ENCODE data around the gene IFT172.
A peak's percentile ranks its signal among the peaks of the same experiment; 100 is the strongest.
"Not testable (repeated sequence)": the region's sequence is repeated elsewhere in the genome, so short reads cannot be mapped to it uniquely, and the experiment has no call there.

IFT172 gene

DNA sequence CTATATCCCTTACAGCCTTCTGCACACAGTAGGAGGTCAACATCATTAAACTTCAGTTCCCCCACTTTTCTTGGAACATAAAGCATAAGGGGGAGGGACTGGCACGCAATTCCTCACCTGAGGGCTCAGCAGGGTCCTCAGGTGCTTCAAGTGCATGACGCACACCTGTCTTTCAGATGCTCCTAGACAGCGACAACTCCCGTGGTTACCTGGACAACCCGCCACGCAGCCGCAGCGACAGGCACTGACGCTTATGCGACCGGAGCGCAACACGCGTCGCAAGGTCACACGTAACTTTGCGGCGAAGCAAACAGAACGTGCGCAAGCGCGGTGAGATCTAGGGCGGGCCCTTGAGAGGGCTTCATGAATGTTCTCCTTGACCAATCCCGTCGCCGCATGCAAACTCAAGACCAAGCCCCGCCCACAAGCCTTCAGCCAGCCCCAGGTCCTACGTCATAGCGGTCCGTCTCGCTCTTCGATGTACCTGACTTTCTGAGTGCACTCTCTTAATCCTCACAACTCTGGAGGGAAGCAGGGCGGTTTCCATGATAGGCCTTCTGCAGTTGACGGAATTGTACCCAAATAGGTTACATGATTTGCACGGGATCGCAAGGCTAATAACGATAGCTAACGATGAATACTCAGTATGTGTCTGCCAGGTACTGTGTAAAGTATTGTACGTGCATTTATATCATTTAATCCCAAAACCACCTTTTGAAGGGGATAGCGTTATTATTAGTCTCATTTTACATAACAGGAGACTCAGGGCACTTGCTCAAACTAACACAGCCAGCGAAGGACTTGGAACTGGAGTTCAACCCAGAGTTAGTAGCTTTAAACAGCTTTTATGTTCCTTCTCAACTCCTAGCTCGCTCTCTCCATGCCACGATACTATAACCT, at the start of gene IFT172:
Gene IFT172, minus strand, starts transcription at position 246 of the 900 bp plus-strand sequence. Its CDS starts 90 bp downstream, at position 156.
- peak; percentile 99 for DNase-seq
- in situ Hi-C loops (cut with MboI; ENCODE audit: low pct_unique_long_range_greater_than_20kb, low sequenced_read_pairs): no loop called here

- DNase-seq; in situ Hi-C loops (cut with MboI; ENCODE audit: low pct_unique_long_range_greater_than_20kb, low sequenced_read_pairs): not testable (repeated sequence)
Observed at GRCh38 chr2:27538839-27539450, 49.4 kb upstream of the IFT172 start.

GRCh38 chr2:27537287-27537686, 47.7 kb upstream of the IFT172 start:
- in situ Hi-C loops (cut with MboI; ENCODE audit: low pct_unique_long_range_greater_than_20kb, low sequenced_read_pairs): no loop called here
- DNase-seq: no peak

DNA sequence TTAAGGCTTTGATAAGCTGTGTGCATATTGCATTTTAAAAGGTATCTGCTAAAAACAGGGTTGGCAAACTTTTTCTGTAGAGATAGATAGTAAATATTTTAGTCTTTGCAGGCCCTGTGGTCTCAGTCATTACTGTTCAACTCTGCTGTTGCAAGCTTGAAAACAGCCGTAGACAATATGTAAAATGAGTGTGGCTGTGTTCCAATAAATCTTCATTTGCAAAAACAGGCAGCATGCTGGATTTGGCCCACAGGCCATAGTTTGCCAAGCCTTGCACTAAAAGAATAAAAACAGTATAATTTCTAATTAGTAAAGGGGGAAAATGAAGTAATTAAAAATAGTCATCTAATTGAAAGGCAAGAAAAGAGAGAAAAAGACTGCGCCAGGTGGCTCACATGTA, 42.4 kb upstream of the IFT172 start:
- no peak for DNase-seq
- in situ Hi-C loops (cut with MboI; ENCODE audit: low pct_unique_long_range_greater_than_20kb, low sequenced_read_pairs): no loop called here

DNA sequence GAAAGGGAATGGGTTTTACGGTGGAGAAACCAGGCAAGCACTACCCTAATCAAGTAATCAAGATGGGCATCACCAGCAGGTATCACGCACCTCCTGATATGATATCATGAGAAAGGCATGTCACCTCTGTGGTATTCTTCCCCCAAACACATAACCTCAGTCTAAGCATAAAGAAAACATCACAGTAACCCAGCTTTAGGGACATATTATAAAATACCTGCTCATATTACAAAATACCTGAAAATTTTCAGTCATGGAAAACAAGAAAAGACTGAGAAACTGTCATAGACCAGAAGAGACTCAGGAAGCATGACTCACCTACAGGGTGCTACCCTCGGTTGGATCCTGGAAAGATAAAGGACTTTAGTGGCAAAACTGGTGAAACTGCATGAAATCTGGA, 37.6 kb upstream of the IFT172 start:
- no peak for DNase-seq
- in situ Hi-C loops (cut with MboI; ENCODE audit: low pct_unique_long_range_greater_than_20kb, low sequenced_read_pairs): no loop called here

- no peak for DNase-seq
- in situ Hi-C loops (cut with MboI; ENCODE audit: low pct_unique_long_range_greater_than_20kb, low sequenced_read_pairs): no loop called here
Observed at GRCh38 chr2:27522400-27522945, 32.9 kb upstream of the IFT172 start.

DNA sequence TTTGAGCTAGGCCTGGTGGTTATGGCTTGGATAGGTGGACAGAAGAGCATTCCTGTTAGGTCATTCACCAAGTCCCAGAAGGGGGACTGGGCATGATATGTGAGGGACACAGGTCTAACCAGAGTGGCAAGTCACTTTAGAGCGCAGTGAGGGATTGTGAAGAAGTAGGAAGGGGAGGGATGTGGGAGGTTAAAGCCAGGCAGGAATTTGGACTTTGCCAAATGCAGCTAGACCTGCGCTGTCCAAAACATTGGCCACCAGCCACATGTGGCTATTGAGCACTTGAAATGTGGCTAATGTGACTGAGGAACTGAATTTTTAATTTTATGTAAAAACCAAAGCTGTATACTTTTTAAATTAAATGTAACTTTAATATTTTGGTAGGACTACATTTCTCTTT, 30.8 kb upstream of the IFT172 start:
- in situ Hi-C loops (cut with MboI; ENCODE audit: low pct_unique_long_range_greater_than_20kb, low sequenced_read_pairs): no loop called here
- DNase-seq: no peak

DNA sequence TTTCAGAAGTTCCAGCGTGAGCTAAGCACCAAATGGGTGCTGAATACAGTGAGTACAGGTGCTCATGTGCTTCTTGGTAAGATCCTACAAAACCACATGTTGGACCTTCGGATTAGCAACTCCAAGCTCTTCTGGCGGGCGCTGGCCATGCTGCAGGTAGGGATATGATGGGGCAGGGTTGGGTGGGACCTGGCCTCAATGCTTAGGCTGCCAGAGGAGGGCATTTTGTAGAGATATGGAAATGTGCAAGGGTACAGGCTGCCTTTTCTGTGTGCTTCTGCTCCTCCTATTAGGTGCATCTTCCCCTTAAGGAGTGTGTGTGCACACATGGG, 29.2 kb upstream of the IFT172 start:
- in situ Hi-C loops (cut with MboI; ENCODE audit: low pct_unique_long_range_greater_than_20kb, low sequenced_read_pairs): no loop called here
- DNase-seq: no peak

DNA sequence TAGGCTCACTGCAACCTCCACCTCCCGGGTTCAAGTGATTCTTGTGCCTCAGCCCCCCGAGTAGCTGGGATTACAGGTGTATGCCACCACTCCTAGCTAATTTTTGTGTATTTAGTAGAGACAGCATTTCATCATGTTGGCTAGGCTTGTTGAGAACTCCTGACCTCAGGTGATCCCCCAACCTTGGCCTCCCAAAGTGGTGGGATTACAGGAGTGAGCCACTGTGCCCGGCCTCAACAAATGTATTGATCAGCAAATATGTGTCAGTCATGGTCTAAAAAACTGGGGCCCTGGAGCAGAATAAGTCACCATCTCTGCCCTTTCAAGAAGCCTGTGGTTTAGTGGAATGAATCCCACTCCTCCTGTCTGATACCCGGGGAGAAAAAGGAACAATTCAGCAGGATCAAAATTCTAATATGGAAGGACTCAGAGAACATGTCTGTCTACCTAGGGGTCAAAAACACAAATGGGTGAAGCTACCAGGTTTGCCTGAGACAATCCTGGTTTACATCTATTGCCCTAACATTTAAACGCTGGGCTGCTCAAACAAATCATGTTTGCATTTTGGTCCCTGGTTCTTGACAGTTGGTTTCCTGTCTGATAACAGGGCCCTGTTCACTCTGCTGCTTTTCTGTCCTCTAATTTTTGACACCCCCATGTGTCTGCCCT, 28.7 kb upstream of the IFT172 start:
- in situ Hi-C loops (cut with MboI; ENCODE audit: low pct_unique_long_range_greater_than_20kb, low sequenced_read_pairs): no loop called here
- no peak for DNase-seq

DNA sequence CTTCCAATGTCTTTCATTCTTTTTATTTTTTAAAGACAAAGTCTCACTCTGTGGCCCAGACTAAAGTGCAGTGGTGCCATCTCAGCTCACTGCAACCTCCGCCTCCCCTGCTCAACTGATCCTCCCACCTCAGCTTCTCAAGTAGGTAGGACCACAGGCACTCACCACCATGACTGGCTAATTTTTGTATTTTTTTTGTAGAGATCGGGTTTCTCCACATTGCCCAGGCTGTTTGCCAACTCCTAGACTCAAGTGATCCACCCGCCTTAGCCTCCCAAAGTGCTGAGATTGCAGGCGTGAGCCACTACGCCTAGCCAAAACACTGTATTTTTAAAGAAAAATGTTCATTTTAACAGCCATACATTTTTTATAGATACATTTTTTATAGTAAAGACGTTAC, 19.8 kb upstream of the IFT172 start:
- DNase-seq: peak; percentile 16
- in situ Hi-C loops (cut with MboI; ENCODE audit: low pct_unique_long_range_greater_than_20kb, low sequenced_read_pairs): no loop called here

DNA sequence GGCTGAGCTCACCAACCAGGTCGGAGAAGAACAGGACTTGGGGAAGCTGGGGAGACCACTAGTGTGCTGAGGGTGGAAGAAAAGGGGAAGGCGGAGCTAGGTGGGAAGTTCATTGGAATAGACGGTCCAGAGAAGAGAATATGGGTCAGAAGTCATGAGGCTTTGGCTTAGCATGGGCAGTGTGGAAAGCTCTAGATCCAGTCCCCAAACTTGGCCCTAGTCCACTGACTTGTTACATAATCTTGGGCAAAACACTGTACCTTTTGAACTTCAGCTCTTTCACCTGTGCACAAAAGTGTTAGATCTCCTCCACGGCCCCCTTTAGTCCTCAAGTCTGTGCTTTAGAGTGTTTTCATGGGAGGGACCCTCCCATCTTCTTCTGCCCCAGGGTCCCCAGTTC, 17.8 kb upstream of the IFT172 start:
- DNase-seq: no peak
- in situ Hi-C loops (cut with MboI; ENCODE audit: low pct_unique_long_range_greater_than_20kb, low sequenced_read_pairs): no loop called here

- DNase-seq: no peak
Observed at GRCh38 chr2:27506587-27506986, 17.0 kb upstream of the IFT172 start.

DNA sequence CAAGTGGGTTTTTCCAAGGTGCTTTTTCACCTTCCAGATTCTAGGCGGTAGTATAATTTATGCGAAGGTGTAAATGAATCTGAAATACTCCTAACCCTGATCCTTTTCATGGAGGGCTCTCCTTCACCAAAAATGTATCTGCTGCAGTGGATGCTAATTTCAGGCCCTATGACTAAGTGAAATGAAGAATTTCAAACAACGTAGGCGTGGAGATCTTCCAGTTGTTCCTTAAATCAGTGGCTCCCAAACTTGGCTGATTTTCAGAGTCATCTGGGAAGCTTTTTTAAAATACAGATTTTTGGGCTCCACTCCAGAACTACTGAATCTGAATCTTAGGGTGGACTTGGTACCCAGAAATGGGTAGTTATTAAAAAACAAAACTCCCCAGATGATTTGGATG, 12.6 kb upstream of the IFT172 start:
- DNase-seq: no peak
- in situ Hi-C loops (cut with MboI; ENCODE audit: low pct_unique_long_range_greater_than_20kb, low sequenced_read_pairs): no loop called here

More at GRCh38 chr2:27506587-27506986, 17.0 kb upstream of the IFT172 start:
- in situ Hi-C loops (cut with MboI; ENCODE audit: low pct_unique_long_range_greater_than_20kb, low sequenced_read_pairs): no loop called here

DNA sequence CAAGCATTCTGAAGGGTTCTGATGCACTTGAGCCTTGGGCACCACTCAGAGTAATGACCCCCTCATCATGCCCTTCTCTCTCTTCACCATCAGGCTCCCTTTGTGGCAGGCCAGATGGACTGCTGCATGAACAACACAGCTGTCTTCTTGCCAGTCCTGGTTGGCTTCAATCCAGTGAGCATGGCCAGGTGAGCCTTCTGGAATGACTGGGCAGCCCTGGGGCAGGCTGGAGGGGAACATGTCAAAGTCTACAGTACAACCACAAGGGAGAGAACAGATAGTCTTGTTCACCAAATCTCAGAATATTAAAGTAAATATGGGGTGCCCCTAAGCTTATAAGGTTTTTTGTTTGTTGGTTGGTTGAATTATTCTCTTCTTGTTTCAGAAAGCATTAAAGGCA, 11.5 kb upstream of the IFT172 start:
- DNase-seq: no peak
- in situ Hi-C loops (cut with MboI; ENCODE audit: low pct_unique_long_range_greater_than_20kb, low sequenced_read_pairs): no loop called here

GRCh38 chr2:27498975-27499374, 9.4 kb upstream of the IFT172 start:
- in situ Hi-C loops (cut with MboI; ENCODE audit: low pct_unique_long_range_greater_than_20kb, low sequenced_read_pairs): no loop called here
- no peak for DNase-seq

GRCh38 chr2:27497288-27497627, 7.7 kb upstream of the IFT172 start:
- in situ Hi-C loops (cut with MboI; ENCODE audit: low pct_unique_long_range_greater_than_20kb, low sequenced_read_pairs): no loop called here
- DNase-seq: no peak

- in situ Hi-C loops (cut with MboI; ENCODE audit: low pct_unique_long_range_greater_than_20kb, low sequenced_read_pairs): no loop called here
- DNase-seq: no peak
Observed at GRCh38 chr2:27496357-27497287, 7.1 kb upstream of the IFT172 start, which contains the start of gene GCKR. TSS of gene GCKR (plus strand) at chr2:27496839. CDS start at chr2:27496905, 66 bp downstream.

GRCh38 chr2:27495840-27496356, 6.4 kb upstream of the IFT172 start:
- no peak for DNase-seq
- in situ Hi-C loops (cut with MboI; ENCODE audit: low pct_unique_long_range_greater_than_20kb, low sequenced_read_pairs): no loop called here

Data from KBM-7 (cell line).